Activated effector memory CD4-positive, alpha-beta T cell treated with Interleukin-2 at 50 U/mL for 16 hours (primary cell): ENCODE data around the gene ACOT7.

Source experiments
- DNase-seq: peaks from one replicate; pipeline ENCODE4 v3.0.0-alpha.2; 2020

The ACOT7 gene

DNA sequence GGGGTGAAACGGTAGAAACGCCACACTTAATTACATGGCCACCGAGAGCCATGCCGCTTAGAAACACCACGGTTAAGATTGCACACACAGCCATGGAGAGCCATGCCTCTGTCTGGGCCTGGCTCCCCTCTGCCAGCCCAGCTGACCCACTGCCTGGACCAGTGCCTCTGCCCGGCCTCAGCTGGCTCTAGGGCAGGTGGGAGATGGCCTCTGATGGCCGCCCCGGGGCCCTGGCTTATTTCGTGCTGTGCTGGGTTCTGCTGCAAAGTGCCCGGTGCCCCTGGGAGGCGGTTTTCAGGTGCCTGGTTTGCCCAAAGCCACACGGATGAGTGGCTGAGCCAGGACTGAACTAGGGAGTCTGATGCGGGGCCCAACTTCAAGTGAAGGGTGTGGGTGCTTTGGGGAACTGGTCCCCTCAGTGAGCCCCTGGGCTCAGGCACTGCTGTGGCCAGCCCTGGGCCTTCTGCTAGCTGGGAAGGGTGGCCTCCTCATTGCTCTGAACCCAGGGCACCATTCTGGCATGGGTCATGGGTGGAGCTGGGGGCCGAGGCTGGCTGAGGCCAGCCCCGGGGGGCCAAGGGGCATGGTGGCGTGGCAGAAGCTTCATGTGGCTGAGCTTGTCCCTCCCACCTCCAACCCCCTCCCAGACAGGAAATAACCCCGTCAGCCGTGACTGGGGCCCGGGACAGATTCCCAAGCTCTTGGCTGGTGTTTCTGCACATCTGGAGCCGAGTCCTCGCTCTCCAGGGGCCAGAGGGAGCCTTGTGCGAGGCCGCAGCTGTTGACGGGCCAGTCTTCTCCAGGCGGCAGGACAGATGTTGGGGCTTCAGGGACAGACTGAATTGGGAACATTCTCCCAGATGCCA, 130.8 kb downstream of the ACOT7 start:
- DNase-seq = no peak

DNA sequence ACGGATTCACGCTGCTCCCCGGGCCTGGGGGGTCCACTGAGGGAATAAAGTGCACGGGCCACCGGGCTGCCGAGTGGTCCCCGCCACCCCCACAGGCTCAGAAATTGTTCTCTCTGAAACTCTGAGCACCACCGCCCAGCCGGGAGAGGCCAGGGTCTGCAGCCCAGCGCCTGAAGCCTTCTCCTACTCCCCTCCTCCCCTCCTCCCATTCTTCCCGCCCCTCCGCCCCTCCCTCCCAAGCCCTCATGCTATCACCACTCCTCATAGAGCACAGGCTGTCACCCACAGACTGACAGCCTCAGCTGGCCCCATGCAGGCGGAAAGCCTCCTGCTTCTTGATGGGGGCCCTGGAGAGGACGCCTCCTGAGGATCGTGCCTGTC, 132.0 kb downstream of the ACOT7 start:
- DNase-seq = no peak

DNA sequence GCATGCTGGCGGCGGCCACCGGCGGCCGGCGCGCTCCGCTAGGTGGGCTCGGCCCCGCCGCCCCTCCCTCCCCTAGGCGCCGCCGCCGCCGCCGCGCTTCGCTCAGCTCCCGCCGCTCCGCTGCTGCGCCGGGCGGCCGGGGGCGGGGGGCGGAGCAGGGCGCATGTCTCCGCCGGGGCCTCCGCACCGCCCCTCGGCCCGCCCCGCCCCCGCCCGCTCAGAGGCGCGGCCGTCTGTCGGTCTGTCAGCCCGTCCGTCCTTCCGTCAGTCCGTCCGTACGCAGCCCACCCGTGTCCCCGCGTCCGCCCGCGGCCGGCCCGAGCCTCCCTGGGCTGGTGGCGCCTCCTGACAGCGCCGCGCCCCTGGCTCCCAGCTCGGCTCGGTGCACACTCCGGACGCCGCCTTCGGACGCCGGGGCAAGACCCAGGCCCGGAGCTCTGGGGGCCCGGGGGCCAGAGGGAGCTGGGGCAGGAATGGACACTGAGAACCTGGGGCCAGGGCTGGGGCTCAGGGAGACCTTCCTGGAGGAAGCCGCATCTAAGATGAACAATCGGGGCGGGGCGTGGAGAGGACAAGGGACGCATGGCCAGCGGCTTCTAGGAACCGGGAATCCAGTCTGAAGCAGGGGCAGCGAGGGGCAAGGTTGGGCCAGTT, 132.5 kb downstream of the ACOT7 start, which contains the start of gene GPR153:
Gene GPR153 (minus strand): TSS at position 138 of the 654 bp plus-strand sequence. CDS start 6,193 bp downstream, outside the sequence.
- peak; percentile 18 for DNase-seq

DNA sequence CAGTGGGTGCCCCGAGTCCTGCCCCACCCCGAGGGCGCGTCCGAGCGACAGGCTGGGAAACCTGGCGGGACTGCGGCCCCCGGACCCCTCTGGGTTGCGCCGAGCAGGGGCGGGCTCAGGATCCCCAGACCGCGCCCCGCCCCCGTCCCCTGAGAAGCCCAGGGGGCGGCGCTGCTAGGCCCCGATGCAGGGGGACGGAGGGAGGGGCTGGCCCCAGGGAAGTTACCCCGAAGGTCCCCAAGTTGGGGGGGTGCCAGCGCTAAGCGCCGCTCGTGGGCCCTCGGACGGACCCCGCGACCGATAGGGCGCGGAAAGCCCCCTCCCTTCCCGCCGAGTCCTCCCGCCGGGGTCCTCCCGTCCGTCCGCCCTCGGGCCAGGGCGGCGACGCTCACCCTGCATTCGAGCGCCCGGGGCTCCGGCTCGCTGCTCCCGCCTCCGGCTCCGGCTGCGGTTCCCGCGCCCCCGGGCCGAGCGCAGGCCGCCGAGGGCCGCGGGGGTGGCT, 133.1 kb downstream of the ACOT7 start:
- no peak for DNase-seq

DNA sequence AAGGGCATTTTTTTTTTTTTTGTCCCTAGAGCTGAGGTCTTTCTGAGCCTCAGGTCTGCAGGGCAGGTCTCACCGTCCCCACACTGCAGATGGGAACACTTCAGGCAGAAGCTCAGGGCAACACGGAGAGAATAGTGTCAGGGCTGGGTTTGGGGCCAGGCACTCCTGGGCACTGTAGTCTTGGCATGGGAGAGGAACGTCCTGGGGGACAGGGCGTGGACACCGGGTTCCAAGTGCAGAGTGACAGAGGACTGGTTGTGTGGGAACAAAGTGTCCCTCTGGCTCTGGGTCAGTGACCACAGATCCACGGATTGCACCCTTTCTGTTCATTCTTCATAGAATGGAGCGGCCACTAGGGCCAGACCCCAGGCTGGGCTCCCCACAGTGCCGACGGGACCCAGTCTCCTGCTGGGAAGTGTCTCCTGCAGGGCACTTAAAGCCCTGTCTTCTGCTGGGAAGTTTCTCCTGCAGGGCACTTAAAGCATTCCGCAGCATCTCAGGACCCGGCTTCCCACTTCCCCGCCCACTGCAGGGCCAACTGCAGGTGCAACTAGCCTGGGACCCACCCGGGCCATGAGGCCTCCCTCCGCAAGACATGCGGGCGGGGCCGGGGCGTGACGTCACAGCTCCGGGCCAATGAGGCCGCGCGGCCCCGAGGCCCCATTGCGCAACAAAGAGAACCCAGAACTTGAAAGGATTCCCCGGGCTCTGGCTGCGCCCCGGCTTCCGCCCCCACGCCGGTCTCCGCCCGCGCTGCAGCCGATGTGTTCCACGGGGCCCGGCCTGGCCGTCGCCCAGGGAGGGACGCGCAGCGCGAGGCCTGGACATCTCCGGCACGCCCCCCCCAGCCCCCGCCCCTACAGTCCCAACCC, 133.8 kb downstream of the ACOT7 start:
- DNase-seq = peak; percentile 63

DNA sequence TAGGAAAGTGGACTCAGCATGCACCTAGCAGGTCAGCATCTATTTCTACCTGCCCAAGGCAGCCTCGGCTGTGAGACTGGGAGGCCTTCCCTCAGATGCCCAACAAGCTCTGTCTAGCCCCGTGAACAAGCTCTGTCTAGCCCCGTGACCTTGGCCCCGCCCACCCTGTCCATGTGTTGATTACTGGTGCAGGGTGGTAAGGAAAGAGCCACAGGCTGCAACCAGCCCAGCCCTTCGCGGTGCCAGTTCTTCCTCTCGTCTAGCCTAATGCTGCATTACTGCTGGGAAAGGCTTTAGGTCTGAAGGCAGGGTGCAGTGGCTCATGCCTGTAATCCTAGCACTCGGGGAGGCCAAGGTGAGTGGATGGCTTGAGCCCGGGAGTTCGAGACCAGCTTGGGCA, 134.9 kb downstream of the ACOT7 start:
- DNase-seq = no peak

DNA sequence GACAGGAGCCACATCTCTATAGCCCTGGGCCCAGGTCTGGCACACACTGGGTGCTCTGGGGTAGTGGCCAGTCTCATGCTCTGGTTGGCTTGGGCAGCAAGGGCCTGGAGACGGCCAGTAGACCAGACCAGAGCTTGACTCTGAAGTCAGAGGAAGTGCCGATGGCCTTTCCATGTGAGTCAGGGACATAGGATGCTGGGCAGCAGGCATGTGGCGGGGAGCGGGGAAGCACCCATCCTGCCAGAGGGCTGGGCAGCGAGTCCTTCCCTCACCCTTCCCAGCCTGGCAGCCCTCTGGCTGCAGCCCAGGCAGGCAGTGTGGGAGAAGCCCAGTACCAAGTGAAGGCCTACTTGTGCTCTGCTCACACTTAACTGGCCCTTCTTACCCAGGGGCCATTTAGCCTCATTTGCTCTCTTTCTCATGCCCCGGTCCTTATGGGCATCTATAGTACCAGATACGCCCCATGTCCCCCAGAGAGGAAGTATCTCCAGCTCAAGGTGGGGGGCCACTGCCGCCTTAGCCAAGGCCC, 136.0 kb downstream of the ACOT7 start:
- no peak for DNase-seq

DNA sequence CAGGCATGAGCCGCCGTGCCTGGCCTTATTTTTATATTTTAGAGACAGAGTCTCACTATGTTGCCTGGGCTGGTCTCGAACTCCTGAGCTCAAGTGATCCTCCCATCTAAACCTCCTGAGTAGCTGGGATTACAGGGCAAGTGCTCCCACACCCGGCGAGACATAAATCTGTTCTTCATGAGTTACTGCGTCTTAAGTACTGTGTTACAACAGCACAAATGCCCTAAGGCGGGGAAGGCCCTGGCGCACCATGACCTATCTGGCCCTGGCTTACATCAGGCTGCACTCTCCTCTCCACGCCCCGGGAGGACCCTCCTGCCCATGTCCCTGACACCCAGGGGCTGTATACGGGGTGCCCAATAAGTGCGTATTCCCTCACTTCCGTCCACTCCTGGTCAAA, 136.9 kb downstream of the ACOT7 start:
- no peak for DNase-seq

DNA sequence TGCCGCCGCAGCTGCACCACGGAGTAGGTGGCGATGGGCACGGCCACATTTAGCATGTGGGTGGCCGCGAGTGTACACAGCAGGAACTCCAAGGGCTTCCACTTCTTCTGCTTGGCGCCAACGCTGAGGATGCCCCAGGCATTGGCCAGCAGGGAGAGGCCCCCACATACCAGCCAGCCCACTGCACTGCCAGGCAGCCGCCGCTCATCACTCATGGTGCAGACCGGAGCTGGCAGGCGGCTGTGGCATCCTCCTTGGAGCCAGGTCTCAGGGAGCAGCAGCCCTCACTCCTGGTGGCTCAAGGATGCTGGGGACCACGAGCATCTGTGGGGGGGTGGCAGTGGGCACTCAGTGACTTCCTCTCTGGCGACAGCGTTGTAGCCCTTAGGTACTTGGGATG, 138.9 kb downstream of the ACOT7 start:
- no peak for DNase-seq

DNA sequence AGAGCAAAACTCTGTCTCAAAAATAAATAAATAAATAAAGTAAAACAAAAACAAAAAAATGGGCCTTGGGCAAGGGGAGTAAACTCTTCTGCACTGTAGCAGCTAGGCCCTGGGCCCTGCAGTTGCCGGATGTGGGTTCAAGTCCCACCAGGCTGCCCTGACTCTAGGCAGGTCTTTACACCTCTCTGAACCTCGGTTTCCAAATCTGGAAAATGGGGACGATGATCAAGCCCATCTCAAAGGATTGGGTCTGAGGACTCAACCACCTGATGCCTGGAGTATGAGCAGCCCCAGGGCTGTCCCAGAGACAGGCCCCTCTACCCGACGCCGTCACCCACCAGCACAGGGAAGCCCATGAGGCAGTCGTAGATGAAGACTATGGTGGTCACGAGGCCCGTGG, 140.2 kb downstream of the ACOT7 start:
- no peak for DNase-seq

DNA sequence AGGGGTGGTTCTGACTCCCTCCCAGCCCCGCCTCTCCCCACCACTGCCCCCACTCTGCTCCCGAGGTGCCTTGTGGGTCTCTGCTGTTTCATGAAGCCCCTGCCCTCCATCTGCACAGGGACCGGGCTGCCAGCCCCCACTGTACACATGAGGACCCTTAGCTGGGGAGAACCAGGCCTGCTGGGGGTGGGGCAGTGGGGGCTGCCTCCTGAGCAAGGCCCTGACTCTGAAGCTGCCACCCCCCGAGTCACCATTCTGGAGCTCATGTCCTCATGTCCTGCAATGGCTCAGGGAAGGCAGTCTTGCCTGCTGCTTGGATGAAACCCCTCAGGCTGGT, 141.2 kb downstream of the ACOT7 start:
- DNase-seq = no peak

DNA sequence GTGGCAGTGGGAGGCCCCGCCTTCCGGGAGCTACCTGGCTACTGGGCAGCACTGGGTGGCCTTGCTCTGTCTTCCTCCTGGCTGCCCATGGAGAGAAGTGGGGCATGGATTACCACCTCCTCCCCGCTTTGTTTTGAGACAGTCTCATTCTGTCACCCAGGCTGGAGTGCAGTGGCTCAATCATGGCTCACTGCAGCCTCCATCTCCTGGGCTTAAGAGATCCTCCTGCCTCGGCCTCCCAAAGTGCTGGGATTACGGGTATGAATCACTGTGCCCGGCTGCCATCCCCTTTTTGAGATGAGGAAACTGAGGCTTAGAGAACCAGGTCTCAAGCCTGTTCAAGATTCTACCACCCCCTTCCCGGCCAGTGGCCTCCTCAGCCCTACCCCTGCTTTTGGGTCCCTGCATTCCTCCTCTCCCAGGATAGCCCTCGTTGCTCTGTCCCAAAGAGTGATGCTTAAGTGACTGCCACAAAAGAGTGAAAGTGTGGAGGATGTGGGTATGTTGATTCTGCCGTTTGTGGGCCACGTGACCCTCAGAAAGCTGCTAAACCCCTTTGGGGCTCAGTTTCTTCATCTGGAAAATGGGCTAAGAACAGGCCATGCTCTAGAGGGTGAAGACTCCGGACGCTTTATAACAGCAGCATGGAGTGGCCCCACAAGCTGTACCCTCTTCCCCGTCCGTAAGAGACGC, 141.7 kb downstream of the ACOT7 start:
- DNase-seq = no peak

DNA sequence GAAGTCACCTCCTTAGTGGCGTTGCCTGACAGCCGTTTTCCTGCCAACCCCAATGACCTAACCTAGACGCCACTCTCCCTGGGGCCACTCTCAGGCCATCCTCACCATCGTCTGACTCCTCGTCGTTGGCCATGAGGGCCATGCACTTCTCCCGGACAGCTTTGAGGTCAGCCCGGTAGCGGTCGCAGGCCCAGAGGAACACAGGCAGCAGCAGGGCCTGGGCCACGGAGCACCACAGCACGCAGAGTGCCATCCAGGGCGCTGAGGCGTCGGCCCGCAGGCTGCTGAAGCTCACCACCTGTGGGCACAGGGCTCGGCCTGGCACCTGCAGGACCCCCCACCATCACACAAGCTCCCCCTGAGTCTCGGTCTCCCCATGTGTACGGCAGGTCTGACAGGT, 142.3 kb downstream of the ACOT7 start:
- DNase-seq = no peak

DNA sequence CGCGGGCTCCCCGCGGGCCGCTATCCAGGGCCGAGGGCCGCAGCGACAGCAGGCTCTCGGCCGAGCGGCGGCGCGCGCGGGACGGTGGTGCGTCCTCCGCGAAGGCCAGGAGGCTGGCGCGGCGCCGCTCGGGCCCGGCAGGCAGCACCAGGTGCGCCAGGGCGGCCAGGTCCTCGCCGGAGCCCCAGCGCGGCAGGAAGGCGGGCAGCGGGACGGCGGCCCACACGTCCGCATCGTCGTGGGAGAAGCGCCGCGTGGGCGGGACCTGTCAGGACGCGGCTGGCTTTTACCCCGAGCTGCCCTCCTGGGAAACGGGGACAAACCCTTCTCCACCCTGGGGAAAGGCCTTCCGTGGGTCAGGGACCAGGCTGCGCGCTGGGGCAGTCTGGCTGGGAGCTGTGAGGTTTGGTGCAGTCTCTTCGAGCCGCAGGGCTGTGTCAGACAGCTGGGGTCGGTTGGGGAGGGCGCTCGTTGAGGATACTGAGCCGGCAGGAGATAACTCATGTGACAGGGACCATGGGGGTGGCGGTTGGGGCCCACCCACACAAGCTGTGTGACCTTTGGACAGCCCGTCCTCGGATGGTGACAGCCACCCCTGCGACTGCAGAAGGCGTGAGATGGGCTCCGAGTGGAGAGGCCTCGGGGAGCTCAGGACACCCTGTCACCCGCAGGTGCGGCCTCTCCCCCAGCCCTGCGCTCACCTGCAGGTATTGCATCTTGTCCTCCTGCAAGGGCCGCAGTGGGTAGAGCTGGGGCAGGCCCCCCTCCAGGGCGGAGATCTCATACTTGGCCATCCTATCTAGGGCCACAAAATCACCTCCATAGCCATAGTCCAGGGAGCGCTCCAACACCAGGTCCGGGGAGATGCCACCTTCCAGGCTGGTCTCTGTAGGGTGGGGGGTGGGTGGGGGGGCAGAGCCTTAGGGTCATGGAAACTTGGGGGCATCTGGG, 143.6 kb downstream of the ACOT7 start:
- no peak for DNase-seq

DNA sequence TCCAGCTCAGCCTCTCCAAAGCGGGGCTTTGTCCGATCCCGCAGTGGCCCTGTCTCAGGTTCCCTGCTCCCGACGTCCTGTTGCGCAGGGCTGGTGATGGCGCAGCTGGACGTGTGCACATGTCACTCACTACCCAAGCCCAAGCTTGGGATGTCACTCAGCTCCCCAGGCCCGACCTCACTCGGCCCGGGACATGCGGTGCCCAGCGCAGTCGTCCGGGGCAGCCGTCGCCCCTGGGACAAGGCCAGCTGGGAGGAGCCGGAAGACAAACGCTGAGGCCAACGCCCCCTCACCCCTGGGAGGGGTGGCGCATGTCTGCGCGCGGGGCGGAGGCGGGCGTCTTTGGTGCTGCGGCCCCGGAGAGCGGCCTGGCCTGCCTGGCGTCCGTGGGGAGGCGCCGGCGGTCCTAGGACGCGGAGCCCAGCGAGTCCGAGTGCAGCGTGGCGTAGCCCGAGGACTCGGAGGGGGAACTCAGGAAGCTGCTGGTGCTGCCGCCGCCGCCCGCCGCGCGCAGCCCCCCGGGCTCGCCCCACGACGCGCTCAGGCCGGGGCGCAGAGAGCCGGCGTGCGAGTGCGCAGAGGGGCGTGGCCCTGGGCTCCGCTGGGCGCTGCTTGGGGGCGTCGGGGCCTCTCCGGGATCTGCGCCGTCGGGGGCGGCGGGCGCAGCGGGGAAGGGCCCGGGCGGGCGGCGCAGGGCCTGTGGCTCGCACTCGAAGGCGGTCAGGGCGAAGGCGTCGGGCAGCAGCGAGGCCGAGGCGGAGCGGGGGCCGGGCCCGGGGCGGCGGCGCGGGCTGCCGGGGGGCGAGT, 144.4 kb downstream of the ACOT7 start:
- no peak for DNase-seq

DNA sequence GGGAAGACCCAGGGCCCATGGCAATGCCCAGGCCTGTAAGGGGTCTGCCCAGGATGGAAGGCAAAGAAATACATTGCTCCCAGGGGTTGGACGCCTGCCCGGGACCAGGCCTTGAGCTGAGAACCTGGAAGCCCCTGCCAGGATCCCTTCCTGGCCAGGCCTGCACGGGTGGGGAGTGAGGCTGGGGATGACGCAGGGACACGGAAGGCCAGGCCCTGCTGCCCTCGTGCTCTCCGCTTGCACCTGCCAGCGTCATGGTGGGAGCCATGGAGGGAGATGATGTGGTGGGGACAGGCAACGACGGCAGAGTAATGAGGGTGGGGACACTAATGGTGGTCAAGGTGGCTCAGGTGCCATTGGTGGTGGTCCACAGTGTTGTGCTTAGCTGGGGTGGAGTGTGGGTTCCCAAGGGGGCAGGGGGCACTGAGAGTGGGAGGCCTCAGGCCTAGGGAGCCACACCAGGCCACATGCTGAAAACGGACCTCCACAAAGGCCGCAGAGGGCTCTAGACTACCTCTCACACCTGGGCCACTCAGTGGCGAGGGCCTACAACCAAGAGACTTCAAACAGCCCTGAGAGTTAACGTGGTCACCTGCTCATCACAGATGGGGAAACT, 145.3 kb downstream of the ACOT7 start:
- DNase-seq = no peak

DNA sequence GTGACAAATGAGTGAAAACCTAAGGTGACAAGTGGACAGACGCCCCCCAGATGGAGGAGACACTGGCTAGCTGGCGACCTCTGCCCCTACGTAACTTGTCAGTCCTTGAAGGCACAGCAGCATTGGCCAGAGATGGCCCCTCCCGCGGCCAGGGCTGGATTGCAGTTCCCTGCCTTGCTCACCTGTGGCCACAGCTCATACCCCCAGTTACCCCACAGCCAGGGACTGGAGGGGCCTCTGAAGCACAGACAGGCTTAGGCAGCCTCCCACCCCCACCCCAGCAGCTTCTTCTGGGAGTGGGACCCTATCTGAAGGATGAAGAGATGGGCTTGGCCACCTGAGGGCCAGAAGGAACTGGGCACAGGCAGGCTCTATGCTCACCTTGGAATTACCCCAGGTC, 145.9 kb downstream of the ACOT7 start:
- no peak for DNase-seq

DNA sequence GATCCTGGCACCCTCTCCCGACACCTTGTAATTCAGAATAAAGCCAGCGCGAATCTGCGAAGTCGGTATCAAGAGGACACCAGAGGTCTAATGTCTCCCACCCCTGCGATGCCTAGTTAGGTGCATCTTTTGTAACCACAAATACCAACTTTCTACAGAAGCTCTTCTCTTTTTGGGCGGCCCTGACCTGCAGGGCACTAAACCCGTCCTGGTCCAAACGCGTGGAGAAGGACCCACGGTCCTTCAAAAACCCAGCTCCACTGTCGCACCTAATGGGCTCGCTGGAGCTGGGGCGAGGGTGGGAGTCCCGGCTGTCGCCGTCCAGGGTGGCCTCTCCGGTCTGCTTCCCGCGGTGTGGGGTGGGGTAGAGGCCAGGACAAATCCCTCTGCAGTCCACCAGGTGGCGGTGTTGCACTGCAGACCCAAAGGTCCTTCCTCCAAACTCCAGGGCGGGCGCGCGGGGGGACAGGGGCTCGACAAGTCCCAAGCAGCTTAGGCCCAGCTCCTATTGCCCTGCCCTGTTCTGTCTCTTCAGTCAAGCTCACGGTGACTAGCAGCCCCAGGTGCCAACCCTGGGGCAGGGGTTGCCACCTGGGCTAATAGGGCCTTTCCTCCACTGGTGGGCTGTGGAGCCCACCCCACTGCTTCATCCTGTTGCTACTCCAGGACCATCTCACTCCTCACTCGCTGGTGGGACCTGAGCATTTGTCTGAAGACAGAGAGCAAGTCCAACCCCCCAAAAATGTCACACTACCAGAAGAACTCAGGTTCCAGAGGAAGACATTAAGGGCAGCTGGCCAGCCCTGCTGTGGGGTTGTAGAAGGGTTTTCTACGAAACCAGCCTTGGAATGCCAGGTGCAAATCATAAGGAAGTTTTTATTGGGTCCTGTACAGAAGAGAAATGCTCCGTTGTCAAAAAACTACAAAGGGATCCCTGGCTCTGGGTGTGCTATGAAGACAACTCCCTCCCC, 146.8 kb downstream of the ACOT7 start:
- peak; percentile 59 for DNase-seq
